ENCODE results near the gene ZSCAN31. TPM values are rescaled to one million over a fixed set of nuclear protein-coding genes. Genes with fewer than 3 reads are reported as not detected.

Gene ZSCAN31
- total RNA-seq, 1 donor from 2014 or later = 0.21 TPM

DNA sequence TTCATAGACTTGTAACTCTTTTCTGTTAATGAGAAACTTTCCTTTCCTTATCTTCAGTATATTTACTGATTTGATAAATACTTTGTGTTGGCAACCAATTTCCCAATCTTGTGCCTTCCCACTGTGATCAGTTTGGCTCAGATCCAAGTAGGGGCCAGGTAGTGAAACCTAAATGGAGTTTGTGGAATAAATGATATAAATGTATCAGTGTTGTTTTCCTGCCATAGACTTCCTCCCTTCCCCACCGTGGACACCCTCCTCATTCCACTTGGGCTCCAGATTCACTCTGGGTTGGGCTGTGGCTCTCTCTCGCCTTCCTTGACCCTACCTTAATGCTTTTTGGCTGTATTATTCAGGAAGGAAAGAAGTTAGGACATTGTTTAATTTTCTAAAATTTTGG, 15.1 kb upstream of the ZSCAN31 start:
- TF ChIP-seq CTCF (IDR thresholded peaks at IDR 0.05) = no peak
- DNase-seq (ENCODE audit: low spot score in 2 of 2) = no peak
- peaks cover 0 to 10% of the 10 kb centered on the region in 2 donors for H3K4me1 ChIP-seq
- intact Hi-C loops (cut with DNase I) = loop anchor here (2.0 to 10.0 kb wide), 2 partner anchors 84 to 1166 kb away; partner anchors contain the start of gene ZSCAN26
- H3K9me3 ChIP-seq = no peaks in the 10 kb centered on the region
- peak overlapping the region in 1 of 2 donors; percentile 90 for H3K4me3 ChIP-seq
- H3K36me3 ChIP-seq = no peaks in the 10 kb centered on the region
- no peaks in the 10 kb centered on the region for H3K27me3 ChIP-seq
- peak overlapping the region in 1 of 2 donors; percentile 2 for H3K27ac ChIP-seq

- Histone ChIP-seq H3K36me3 (no peaks in the 10 kb centered on the region), H3K4me3 (peak within 1 kb of the TSS; percentile 64 to 90), H3K9me3 (no peaks in the 10 kb centered on the region), H3K27ac (peak within 1 kb of the TSS; percentile 50 to 60), H3K4me1 (peaks cover 0 to 10% of the 10 kb centered on the region in 2 donors), H3K27me3 (no peaks in the 10 kb centered on the region)
- DNase-seq (ENCODE audit: low spot score in 2 of 2) = peak; percentile 29 to 90
- intact Hi-C loops (cut with DNase I) = loop anchor here (1.0 to 10.0 kb wide), 3 partner anchors 14 to 1165 kb away; partner anchors contain the start of genes ZSCAN26 and ZSCAN31
- no peak for TF ChIP-seq CTCF (IDR thresholded peaks at IDR 0.05)
These were observed 14.2 kb upstream of the ZSCAN31 start, which contains the start of gene ZKSCAN3 for GRCh38 chr6:28349892-28350737. TSS of gene ZKSCAN3 (plus strand) at chr6:28349947. CDS start at chr6:28359587, 9,640 bp downstream.

GRCh38 chr6:28349344-28349891, 13.5 kb upstream of the ZSCAN31 start:
- Histone ChIP-seq H3K4me1 (peaks cover 0 to 7% of the 10 kb centered on the region in 2 donors), H3K9me3 (no peaks in the 10 kb centered on the region), H3K36me3 (no peaks in the 10 kb centered on the region), H3K27me3 (no peaks in the 10 kb centered on the region), H3K27ac (peak overlapping the region; percentile 50 to 60), H3K4me3 (peak overlapping the region; percentile 64 to 90)
- no peak for TF ChIP-seq CTCF (IDR thresholded peaks at IDR 0.05)
- intact Hi-C loops (cut with DNase I) = loop anchor here (1.0 kb wide), 1 partner anchor 13 kb away; the partner anchor contains the start of gene ZSCAN31
- no peak for DNase-seq (ENCODE audit: low spot score in 2 of 2)

DNA sequence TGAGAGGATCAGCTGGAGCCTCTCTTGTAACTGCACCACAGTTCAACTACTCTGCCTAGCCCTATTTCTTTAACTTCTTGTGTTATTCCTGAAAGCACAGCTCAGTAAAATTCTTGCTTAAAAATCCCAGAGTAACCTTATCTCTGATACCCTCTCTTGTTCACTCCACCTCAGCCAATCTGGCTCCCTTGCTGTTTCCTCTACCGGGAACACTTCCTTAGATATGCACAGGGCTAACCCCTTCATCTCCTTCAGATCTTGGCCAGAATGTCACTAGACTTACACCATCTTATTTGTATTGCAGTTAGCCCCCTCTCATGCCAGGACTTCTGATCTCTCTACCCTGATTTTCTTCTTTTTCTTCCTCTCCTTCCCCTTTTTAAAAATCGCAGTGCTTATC, 11.2 kb upstream of the ZSCAN31 start:
- no peak overlapping the region for H3K27ac ChIP-seq
- H3K36me3 ChIP-seq = no peaks in the 10 kb centered on the region
- DNase-seq (ENCODE audit: low spot score in 2 of 2) = no peak
- TF ChIP-seq CTCF (IDR thresholded peaks at IDR 0.05) = no peak
- H3K27me3 ChIP-seq = no peaks in the 10 kb centered on the region
- peaks cover 0 to 7% of the 10 kb centered on the region in 2 donors for H3K4me1 ChIP-seq
- no peak overlapping the region for H3K4me3 ChIP-seq
- intact Hi-C loops (cut with DNase I) = no loop called here
- no peaks in the 10 kb centered on the region for H3K9me3 ChIP-seq

DNA sequence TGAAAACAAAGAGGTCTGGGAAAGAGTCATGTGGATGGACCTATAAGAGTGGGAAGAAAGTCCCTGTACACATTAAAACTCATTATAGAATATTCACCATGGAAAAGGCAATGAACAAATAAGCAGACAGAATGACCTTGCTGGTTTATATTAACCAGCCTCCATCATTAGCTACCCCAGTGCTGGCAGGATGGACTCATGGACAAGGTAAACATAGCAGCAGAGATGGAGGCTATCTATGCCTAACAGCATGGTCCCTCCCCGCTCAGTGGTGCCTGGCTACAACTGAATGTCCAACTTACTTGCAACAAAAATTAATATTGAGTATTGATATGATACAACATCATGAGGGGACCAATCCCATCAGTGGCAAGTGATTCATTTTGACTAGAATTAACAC, 9.3 kb upstream of the ZSCAN31 start:
- H3K4me1 ChIP-seq = no peaks in the 10 kb centered on the region
- no peaks in the 10 kb centered on the region for H3K27me3 ChIP-seq
- intact Hi-C loops (cut with DNase I) = no loop called here
- H3K9me3 ChIP-seq = no peaks in the 10 kb centered on the region
- TF ChIP-seq CTCF (IDR thresholded peaks at IDR 0.05) = no peak
- H3K4me3 ChIP-seq = no peak overlapping the region
- DNase-seq (ENCODE audit: low spot score in 2 of 2) = no peak
- no peaks in the 10 kb centered on the region for H3K36me3 ChIP-seq
- no peak overlapping the region for H3K27ac ChIP-seq

All from ascending aorta (tissue), 2 donors.